DOHH2 (cell line): Measurements from ENCODE around the gene SLCO6A1.

Experiments used
- H3F3A ChIP-seq: fragments of 200-600 bp; sonication (generic), shearing (Covaris generic); 2 replicates; pipeline ENCODE4 v1.6.0; 2016; ENCODE audit warnings: antibody characterized with exemption, mild to moderate bottlenecking; ENCODE audit not compliant: control insufficient read depth, insufficient read depth
- H3K27ac ChIP-seq: fragments of 200-600 bp; sonication (generic); 2 replicates; pipeline ENCODE4 v1.5.1; 2014; ENCODE audit warnings: low read depth, mild to moderate bottlenecking, low read length, moderate library complexity
- H3K27me3 ChIP-seq: fragments of 200-600 bp; sonication (generic); 2 replicates; pipeline ENCODE4 v1.6.1; 2014; ENCODE audit warnings: mild to moderate bottlenecking, low read length, mixed read lengths; ENCODE audit not compliant: control insufficient read depth
- H3K36me3 ChIP-seq: fragments of 200-600 bp; sonication (generic); 2 replicates; pipeline ENCODE4 v1.6.1; 2014; ENCODE audit warnings: mild to moderate bottlenecking, low read length, moderate library complexity, mixed read lengths; ENCODE audit not compliant: control insufficient read depth
- H3K4me1 ChIP-seq: fragments of 200-600 bp; sonication (generic); 2 replicates; pipeline ENCODE4 v1.6.1; 2014; ENCODE audit warnings: mild to moderate bottlenecking, low read length, mixed read lengths; ENCODE audit not compliant: control insufficient read depth
- H3K4me2 ChIP-seq: fragments of 200-600 bp; sonication (generic); 2 replicates; pipeline ENCODE4 v1.6.0; 2014; ENCODE audit warnings: mild to moderate bottlenecking, low read length, moderate library complexity
- H3K4me3 ChIP-seq: fragments of 200-600 bp; sonication (generic); 2 replicates; pipeline ENCODE4 v1.5.1; 2014; ENCODE audit warnings: mild to moderate bottlenecking, low read length, mixed read lengths
- H3K79me2 ChIP-seq: fragments of 200-600 bp; sonication (generic); 2 replicates; pipeline ENCODE4 v1.6.1; 2014; ENCODE audit warnings: mild to moderate bottlenecking, low read length, mixed read lengths; ENCODE audit not compliant: control insufficient read depth
- H3K9me2 ChIP-seq: fragments of 200-600 bp; sonication (generic); replicated peaks from 2 replicates; pipeline ENCODE4 v1.6.1; 2014; ENCODE audit warnings: mild to moderate bottlenecking, low read length, mixed read lengths; ENCODE audit not compliant: control insufficient read depth
- H3K9me3 ChIP-seq: fragments of 200-600 bp; sonication (generic); 2 replicates; pipeline ENCODE4 v1.6.1; 2014; ENCODE audit warnings: antibody characterized with exemption, low read length, mixed read lengths; ENCODE audit not compliant: control insufficient read depth, insufficient read depth
- H4K20me1 ChIP-seq: fragments of 200-600 bp; sonication (generic); 2 replicates; pipeline ENCODE4 v1.6.0; 2014; ENCODE audit warnings: low read depth, mild to moderate bottlenecking, antibody characterized with exemption, low read length, moderate library complexity; ENCODE audit not compliant: control insufficient read depth, insufficient read depth
- EZH2phosphoT487 ChIP-seq: fragments of 200-600 bp; sonication (generic); IDR thresholded peaks from 2 replicates; pipeline ENCODE4 v1.6.1; 2017; ENCODE audit warnings: borderline replicate concordance, mild to moderate bottlenecking, antibody characterized with exemption, low read length, moderate library complexity, mixed read lengths
- TF ChIP-seq, protein P1 (sequence below): fragments of 200-600 bp; sonication (generic); IDR thresholded peaks from one replicate; pipeline ENCODE4 v1.5.1; 2014; ENCODE audit warnings: antibody characterized with exemption, mild to moderate bottlenecking, low read depth, low read length; ENCODE audit not compliant: poor library complexity, severe bottlenecking

The SLCO6A1 gene, protein sequence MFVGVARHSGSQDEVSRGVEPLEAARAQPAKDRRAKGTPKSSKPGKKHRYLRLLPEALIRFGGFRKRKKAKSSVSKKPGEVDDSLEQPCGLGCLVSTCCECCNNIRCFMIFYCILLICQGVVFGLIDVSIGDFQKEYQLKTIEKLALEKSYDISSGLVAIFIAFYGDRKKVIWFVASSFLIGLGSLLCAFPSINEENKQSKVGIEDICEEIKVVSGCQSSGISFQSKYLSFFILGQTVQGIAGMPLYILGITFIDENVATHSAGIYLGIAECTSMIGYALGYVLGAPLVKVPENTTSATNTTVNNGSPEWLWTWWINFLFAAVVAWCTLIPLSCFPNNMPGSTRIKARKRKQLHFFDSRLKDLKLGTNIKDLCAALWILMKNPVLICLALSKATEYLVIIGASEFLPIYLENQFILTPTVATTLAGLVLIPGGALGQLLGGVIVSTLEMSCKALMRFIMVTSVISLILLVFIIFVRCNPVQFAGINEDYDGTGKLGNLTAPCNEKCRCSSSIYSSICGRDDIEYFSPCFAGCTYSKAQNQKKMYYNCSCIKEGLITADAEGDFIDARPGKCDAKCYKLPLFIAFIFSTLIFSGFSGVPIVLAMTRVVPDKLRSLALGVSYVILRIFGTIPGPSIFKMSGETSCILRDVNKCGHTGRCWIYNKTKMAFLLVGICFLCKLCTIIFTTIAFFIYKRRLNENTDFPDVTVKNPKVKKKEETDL

DNA sequence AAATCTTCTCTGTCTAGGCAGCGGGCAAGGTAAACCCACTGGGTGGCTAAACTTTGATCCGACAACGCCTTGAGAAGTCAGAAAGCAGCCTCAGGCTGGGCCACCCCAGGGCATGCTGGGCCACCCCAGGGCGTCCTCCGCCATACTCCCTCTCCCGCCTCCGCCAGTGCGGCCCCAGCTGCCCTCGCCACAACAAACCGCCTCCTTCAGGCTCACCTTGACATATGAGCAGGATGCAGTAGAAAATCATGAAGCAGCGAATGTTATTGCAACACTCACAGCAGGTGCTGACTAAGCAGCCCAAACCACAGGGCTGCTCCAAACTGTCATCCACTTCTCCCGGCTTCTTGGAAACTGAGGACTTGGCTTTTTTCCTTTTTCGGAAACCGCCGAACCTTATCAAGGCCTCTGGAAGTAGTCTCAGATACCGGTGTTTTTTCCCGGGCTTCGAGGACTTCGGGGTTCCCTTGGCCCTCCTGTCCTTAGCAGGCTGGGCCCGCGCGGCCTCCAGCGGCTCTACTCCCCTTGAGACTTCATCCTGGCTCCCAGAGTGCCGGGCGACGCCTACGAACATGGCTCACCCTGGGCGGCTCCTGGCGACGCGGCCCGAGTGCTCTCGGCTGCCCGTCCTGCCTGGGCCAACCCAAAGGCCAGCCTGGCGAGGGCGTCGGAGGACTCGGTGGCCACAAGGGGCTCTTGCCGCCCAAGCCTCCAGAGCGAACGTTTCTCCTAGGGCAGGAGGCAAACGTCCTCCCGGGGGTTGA lies at the start of gene SLCO6A1:
TSS of gene SLCO6A1 (minus strand) at position 731 of the 764 bp plus-strand sequence. CDS start at position 574, 157 bp downstream.
- no peaks in the 10 kb centered on the region for H3K4me1 ChIP-seq
- H3K4me3 ChIP-seq = no peak within 1 kb of the TSS
- TF ChIP-seq, protein P1, sequence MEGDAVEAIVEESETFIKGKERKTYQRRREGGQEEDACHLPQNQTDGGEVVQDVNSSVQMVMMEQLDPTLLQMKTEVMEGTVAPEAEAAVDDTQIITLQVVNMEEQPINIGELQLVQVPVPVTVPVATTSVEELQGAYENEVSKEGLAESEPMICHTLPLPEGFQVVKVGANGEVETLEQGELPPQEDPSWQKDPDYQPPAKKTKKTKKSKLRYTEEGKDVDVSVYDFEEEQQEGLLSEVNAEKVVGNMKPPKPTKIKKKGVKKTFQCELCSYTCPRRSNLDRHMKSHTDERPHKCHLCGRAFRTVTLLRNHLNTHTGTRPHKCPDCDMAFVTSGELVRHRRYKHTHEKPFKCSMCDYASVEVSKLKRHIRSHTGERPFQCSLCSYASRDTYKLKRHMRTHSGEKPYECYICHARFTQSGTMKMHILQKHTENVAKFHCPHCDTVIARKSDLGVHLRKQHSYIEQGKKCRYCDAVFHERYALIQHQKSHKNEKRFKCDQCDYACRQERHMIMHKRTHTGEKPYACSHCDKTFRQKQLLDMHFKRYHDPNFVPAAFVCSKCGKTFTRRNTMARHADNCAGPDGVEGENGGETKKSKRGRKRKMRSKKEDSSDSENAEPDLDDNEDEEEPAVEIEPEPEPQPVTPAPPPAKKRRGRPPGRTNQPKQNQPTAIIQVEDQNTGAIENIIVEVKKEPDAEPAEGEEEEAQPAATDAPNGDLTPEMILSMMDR = no peak
- no peak for TF ChIP-seq EZH2phosphoT487
- H3K9me3 ChIP-seq = no peaks in the 10 kb centered on the region
- H3K27me3 ChIP-seq = no peaks in the 10 kb centered on the region
- H3K36me3 ChIP-seq = no peaks in the 10 kb centered on the region
- H3K79me2 ChIP-seq = no peaks in the 10 kb centered on the region
- H3K9me2 ChIP-seq = no peaks in the 10 kb centered on the region
- no peak within 1 kb of the TSS for H3K27ac ChIP-seq
- H3F3A ChIP-seq = no peaks in the 10 kb centered on the region
- no peaks in the 10 kb centered on the region for H4K20me1 ChIP-seq
- H3K4me2 ChIP-seq = no peak within 1 kb of the TSS

DNA sequence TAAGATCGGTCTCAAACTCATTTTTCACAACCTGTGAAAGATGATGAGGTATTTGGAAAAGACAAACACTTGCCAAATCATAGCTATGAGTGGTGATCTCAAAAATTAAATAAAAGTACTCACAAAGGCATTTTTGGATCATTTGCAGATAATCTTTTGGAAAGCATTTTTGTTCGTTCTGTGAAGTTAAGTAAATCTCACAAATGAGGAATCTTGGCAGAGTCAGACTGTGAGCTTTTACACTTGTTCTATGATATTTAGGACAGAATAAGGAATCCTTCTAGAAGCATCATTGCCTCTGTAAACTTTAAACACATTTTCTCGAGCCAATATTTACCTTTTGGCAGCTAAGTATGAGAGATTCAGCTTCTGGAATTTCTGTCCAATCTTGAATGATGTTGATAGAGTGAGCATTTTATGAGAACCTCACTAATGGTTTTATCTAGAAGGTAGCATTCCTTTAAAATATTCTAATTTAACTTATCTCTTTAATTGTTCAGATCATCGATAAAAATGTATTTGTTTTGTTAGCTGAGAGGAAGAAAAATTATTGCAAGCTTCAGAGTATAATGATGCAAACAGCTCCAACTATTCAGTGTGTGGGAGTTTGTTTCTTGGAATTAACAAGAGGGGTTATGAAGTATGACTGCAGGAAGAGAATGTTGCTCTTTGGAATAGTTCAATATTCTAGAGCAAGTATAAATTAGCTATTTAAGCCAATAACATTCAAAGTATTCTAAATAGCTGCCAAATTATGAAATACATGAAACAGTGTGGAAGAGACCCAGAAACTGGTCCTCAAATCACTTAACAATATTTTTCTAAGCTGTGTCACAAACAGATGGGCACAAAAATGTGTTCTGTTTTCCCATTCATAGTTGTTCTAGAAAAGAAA lies 48.6 kb upstream of the SLCO6A1 start:
- no peaks in the 10 kb centered on the region for H3K4me1 ChIP-seq
- H3K9me2 ChIP-seq = no peaks in the 10 kb centered on the region
- H3K4me3 ChIP-seq = no peak overlapping the region
- H3K27me3 ChIP-seq = no peaks in the 10 kb centered on the region
- H3K27ac ChIP-seq = no peak overlapping the region
- no peaks in the 10 kb centered on the region for H3K36me3 ChIP-seq
- H4K20me1 ChIP-seq = no peaks in the 10 kb centered on the region
- H3K4me2 ChIP-seq = no peak overlapping the region
- no peaks in the 10 kb centered on the region for H3K9me3 ChIP-seq
- no peaks in the 10 kb centered on the region for H3K79me2 ChIP-seq
- TF ChIP-seq, protein P1 = no peak
- no peaks in the 10 kb centered on the region for H3F3A ChIP-seq

DNA sequence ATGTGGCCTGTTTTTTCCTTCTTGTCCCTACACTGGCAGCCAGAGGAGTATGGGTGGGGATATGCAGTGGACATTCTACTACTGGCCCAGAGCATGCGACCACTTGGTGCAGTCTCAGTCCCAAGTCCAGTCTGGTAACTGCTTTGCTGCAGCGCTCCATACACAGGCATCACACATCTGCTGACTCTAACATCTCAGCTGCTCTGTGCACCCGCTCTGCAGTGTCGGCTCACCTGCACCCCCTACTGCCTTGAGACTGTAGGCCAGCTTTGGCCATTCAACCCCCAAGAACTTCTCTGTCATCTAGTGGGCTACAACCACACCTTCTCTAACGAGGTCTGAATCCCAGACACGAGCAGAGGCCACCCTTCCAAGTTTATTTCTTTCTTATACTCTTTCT lies 46.4 kb upstream of the SLCO6A1 start:
- Histone ChIP-seq H3K27me3 (no peaks in the 10 kb centered on the region), H3K4me1 (no peaks in the 10 kb centered on the region), H3F3A (no peaks in the 10 kb centered on the region), H3K9me2 (no peaks in the 10 kb centered on the region), H3K79me2 (no peaks in the 10 kb centered on the region), H3K27ac (no peak overlapping the region), H3K36me3 (no peaks in the 10 kb centered on the region), H3K4me3 (no peak overlapping the region), H3K9me3 (no peaks in the 10 kb centered on the region), H4K20me1 (no peaks in the 10 kb centered on the region), H3K4me2 (no peak overlapping the region)
- TF ChIP-seq EZH2phosphoT487 = no peak
- TF ChIP-seq, protein P1 = peak; percentile 48
